Esophagus (tissue), 2 donors: ENCODE data around the gene AIM2. TPM values are rescaled to one million over a fixed set of nuclear protein-coding genes. Genes with fewer than 3 reads are reported as not detected.

Experiments used
- polyA plus RNA-seq, 2 donors: library from polyadenylated mRNA; stranded (reverse); fragments of 200-250 nt; gene quantifications; one replicate each; pipeline ENCODE4 v1.2.3, GENCODE V29; 2013
- donor health status: healthy with polysubstance abuse.
- donor health status: Bipolar disorder and iron deficiency.

The AIM2 gene
- polyA plus RNA-seq, 2 donors, result 0.38 to 1.0 TPM

Other genes with a start within 250 kb of the AIM2 start
- gene MNDA, start 245.4 kb downstream of the AIM2 start, polyA plus RNA-seq, result under 1 TPM; 0.49 to 0.93 TPM
- under 1 TPM; 0.28 to 0.31 TPM for gene PYHIN1, start 145.2 kb downstream of the AIM2 start, polyA plus RNA-seq
- 10 to 100 TPM; 88.4 to 93.8 TPM for gene IFI16, start 66.9 kb downstream of the AIM2 start, polyA plus RNA-seq
- 1 to 10 TPM; 1.1 to 2.0 TPM for gene CADM3, start 94.8 kb upstream of the AIM2 start, polyA plus RNA-seq
- 10 to 100 TPM; 11.1 to 35.9 TPM for gene ACKR1, start 128.1 kb upstream of the AIM2 start, polyA plus RNA-seq
- gene FCER1A, start 225.6 kb upstream of the AIM2 start, polyA plus RNA-seq, result 10 to 100 TPM in 1 of 2 donors, 1 to 10 TPM in 1; 4.0 to 20.8 TPM